LNCaP clone FGC (cell line): ENCODE measurements around the gene SMAD7.

ENCODE experiments used
- DNase-seq: peaks from one replicate; pipeline ENCODE4 v3.0.0-alpha.2; 2011; ENCODE audit warnings: low read depth
- H3K4me3 ChIP-seq: 2 replicates; pipeline ENCODE4 v1.5.1; 2011; ENCODE audit warnings: mild to moderate bottlenecking, low read depth, low read length, control low read depth
- TF ChIP-seq, protein P1 (sequence below): IDR thresholded peaks from 2 replicates; pipeline ENCODE4 v1.5.1; 2012; ENCODE audit warnings: mild to moderate bottlenecking; ENCODE audit not compliant: control insufficient read depth, insufficient read depth; ENCODE audit errors: extremely low read depth

SMAD7 gene

GRCh38 chr18:48929941-48930713 lies 20.6 kb downstream of the SMAD7 start:
- H3K4me3 ChIP-seq = no peak overlapping the region
- no peak for DNase-seq
- TF ChIP-seq, protein P1, sequence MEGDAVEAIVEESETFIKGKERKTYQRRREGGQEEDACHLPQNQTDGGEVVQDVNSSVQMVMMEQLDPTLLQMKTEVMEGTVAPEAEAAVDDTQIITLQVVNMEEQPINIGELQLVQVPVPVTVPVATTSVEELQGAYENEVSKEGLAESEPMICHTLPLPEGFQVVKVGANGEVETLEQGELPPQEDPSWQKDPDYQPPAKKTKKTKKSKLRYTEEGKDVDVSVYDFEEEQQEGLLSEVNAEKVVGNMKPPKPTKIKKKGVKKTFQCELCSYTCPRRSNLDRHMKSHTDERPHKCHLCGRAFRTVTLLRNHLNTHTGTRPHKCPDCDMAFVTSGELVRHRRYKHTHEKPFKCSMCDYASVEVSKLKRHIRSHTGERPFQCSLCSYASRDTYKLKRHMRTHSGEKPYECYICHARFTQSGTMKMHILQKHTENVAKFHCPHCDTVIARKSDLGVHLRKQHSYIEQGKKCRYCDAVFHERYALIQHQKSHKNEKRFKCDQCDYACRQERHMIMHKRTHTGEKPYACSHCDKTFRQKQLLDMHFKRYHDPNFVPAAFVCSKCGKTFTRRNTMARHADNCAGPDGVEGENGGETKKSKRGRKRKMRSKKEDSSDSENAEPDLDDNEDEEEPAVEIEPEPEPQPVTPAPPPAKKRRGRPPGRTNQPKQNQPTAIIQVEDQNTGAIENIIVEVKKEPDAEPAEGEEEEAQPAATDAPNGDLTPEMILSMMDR = no peak

DNA sequence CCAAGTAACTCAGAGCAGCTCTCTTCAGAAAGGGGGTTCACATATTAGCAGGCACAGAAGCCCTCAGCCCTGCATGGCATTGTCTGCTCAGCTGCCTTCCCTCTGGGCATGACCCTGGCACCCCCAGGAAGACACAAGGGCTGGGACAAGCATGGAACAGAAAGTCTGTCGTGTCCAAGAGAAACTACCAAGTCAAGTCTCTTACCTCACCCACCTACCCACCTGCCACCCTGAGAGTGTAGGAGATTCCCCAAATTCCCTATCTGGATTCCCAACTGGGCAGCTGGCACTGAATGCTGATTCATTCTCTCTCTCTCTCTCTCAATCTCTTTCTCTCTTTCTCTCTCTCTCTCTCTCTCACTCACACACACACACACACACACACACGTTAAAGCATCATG lies 21.6 kb downstream of the SMAD7 start:
- TF ChIP-seq, protein P1 = no peak
- no peak overlapping the region for H3K4me3 ChIP-seq
- DNase-seq = no peak

GRCh38 chr18:48928787-48929186 lies 22.0 kb downstream of the SMAD7 start:
- DNase-seq = no peak
- no peak overlapping the region for H3K4me3 ChIP-seq
- TF ChIP-seq, protein P1 = no peak

GRCh38 chr18:48927286-48928080 lies 23.3 kb downstream of the SMAD7 start:
- DNase-seq = no peak
- TF ChIP-seq, protein P1 = no peak
- no peak overlapping the region for H3K4me3 ChIP-seq

GRCh38 chr18:48926420-48926857 lies 24.3 kb downstream of the SMAD7 start:
- no peak for DNase-seq
- no peak overlapping the region for H3K4me3 ChIP-seq
- TF ChIP-seq, protein P1 = no peak

DNA sequence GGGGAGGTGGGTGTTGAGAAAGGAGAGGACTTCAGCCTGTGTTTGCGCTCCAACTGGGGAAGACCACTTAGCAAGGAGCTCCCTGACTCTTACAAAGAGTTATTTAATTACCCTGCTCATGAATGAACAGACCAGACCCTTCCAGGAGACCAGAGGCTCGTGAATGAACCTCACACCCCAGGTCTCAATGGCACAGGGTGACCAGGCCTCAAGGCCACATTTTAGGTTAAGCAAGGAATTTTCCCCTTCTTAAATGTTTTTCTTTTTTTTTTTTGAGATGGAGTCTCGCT lies 25.3 kb downstream of the SMAD7 start:
- TF ChIP-seq, protein P1 = no peak
- H3K4me3 ChIP-seq = no peak overlapping the region
- no peak for DNase-seq
